ENCODE data around the gene UCN2. TPM values are rescaled to one million over a fixed set of nuclear protein-coding genes. Genes with fewer than 3 reads are reported as not detected.

Gene UCN2
- total RNA-seq, 4 donors from 2014 or later: not detected

DNA sequence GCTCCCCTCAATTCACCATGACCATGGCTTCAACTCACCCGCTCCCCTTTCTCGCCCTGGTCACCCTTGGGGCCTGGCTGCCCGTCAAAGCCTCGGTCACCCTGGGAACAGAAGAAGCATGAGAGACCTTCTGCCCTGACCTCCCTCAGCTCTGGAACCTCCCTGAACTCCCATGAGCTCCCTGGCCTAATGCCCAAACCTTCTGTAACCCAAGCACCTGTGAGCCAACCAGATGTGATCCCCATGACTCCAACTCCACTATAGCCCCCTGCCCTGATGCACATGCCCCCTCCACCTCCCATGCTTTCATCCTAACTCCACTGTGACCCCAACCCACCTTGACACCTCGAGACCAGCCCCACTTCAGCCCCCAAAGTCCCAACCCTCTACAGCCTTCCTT lies 3.5 kb upstream of the UCN2 start:
- H3K27me3 ChIP-seq: no peaks in the 10 kb centered on the region
- intact Hi-C loops (cut with DNase I; ENCODE audit: low total_unique reads): no loop called here
- in situ Hi-C loops (cut with MboI; ENCODE audit: low pct_ligation_motif_present in 1 of 4, low pct_unique_long_range_greater_than_20kb in 1 of 4, low sequenced_read_pairs in 3 of 4): no loop called here

GRCh38 chr3:48566401-48566760 lies 2.8 kb upstream of the UCN2 start:
- peaks cover 0 to under 1% (median under 1%) of the 10 kb centered on the region in 4 donors for H3K4me1 ChIP-seq
- intact Hi-C loops (cut with DNase I; ENCODE audit: low total_unique reads) (no loop called here), in situ Hi-C loops (cut with MboI; ENCODE audit: low pct_ligation_motif_present in 1 of 4, low pct_unique_long_range_greater_than_20kb in 1 of 4, low sequenced_read_pairs in 3 of 4) (no loop called here)
- no peak overlapping the region for H3K27ac ChIP-seq
- H3K9me3 ChIP-seq: no peaks in the 10 kb centered on the region
- no peaks in the 10 kb centered on the region for H3K36me3 ChIP-seq
- H3K4me3 ChIP-seq: no peak overlapping the region
- no peak for DNase-seq
- TF ChIP-seq CTCF (IDR thresholded peaks at IDR 0.05) (no peak), POLR2A (IDR thresholded peaks at IDR 0.05) (no peak)
- WGBS, 2 donors (ENCODE audit: low coverage in 1 of 2): 95% methylated on average over 9 of the region's 9 CpGs; no CpG with 5 or more reads in 1 of the 2 donors
- H3K27me3 ChIP-seq: no peaks in the 10 kb centered on the region

More for the DNA sequence above, 3.5 kb upstream of the UCN2 start:
- DNase-seq: no peak
- no peak for TF ChIP-seq POLR2AphosphoS5 (IDR thresholded peaks at IDR 0.05)
- Histone ChIP-seq H3K36me3 (no peaks in the 10 kb centered on the region), H3K4me3 (no peak overlapping the region), H3K27ac (no peak overlapping the region), H3K4me1 (no peaks in the 10 kb centered on the region), H3K9me3 (no peaks in the 10 kb centered on the region)
- WGBS, 2 donors (ENCODE audit: low coverage in 1 of 2): 80 to 84% methylated on average over 1 to 5 of the region's 5 CpGs

DNA sequence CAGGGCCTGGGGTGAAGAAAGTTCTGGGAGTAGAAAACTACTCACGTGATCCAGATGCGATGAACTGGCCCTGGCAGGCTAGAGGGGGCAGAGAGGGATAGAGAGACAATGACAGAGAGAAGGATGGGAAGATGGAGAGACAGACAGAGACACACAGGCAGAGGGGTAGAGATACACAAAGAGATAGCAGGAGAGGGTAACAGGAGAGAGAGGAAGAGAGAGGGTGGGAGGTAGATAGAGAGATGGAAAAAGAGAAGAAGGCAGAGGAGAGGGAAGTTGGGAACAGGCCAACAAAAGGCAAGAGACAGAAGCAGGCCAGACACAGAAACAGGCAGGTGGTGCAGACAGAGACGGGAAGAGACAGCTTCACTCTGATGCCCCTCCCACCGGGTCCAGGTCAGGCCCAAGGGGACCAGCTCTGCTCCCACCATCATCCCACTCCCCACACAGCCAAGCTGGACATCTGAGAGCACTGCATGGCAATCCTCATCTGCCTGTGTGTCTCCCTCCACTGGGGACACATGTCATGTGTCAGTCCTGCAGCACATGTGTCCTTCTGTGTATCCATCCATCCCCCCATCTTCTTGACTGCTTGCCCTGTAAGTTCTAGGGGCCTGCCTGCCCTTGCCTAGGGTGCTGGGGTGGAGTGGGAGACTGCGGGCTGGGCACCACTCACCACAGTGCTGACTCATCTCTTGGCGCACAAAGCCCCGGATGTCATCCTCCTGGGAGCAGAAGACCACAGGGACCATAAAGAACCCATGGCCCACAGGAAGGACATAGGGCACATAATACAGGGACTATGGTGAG lies 2.2 kb upstream of the UCN2 start:
- DNase-seq: no peak
- Histone ChIP-seq H3K36me3 (no peaks in the 10 kb centered on the region), H3K9me3 (no peaks in the 10 kb centered on the region), H3K27ac (no peak overlapping the region), H3K4me1 (peaks cover 0 to 6% (median 5%) of the 10 kb centered on the region in 4 donors), H3K27me3 (no peaks in the 10 kb centered on the region), H3K4me3 (no peak overlapping the region)
- no peak for TF ChIP-seq CTCF (IDR thresholded peaks at IDR 0.05)
- no peak for TF ChIP-seq EP300 (IDR thresholded peaks at IDR 0.05; ENCODE audit: low read depth)
- TF ChIP-seq POLR2AphosphoS5 (IDR thresholded peaks at IDR 0.05): no peak
- no peak for TF ChIP-seq POLR2A (IDR thresholded peaks at IDR 0.05)
- intact Hi-C loops (cut with DNase I; ENCODE audit: low total_unique reads): no loop called here
- WGBS, 2 donors (ENCODE audit: low coverage in 1 of 2): 58 to 73% methylated on average over 2 to 7 of the region's 7 CpGs
- in situ Hi-C loops (cut with MboI; ENCODE audit: low pct_ligation_motif_present in 1 of 4, low pct_unique_long_range_greater_than_20kb in 1 of 4, low sequenced_read_pairs in 3 of 4): no loop called here

DNA sequence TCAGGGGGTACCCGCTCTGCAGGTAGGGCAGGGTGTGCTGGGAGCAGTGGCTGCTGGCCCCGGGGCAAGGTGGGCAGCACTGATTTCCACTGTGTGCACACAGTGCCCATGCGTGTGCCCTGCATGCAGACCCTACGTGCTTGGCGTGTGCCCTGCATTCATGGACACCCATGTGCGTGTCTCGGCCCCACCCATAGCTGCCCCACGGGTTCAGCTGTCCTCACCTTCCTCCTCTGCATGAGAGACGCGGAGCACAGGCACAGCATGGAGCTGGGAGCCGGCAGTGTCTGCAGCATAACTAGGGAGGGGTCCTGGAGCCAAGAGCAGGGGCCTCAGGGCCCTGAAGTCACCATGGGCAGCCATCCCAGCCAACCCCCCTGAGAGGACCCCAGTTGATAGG lies 1.6 kb upstream of the UCN2 start:
- Histone ChIP-seq H3K9me3 (no peaks in the 10 kb centered on the region), H3K27ac (no peak overlapping the region), H3K27me3 (no peaks in the 10 kb centered on the region), H3K4me3 (no peak overlapping the region), H3K36me3 (no peaks in the 10 kb centered on the region), H3K4me1 (peaks cover 4 to 13% (median 11%) of the 10 kb centered on the region in 4 donors)
- DNase-seq: no peak
- in situ Hi-C loops (cut with MboI; ENCODE audit: low pct_ligation_motif_present in 1 of 4, low pct_unique_long_range_greater_than_20kb in 1 of 4, low sequenced_read_pairs in 3 of 4): no loop called here
- TF ChIP-seq EP300 (IDR thresholded peaks at IDR 0.05; ENCODE audit: low read depth): no peak
- TF ChIP-seq POLR2AphosphoS5 (IDR thresholded peaks at IDR 0.05): no peak
- no peak for TF ChIP-seq POLR2A (IDR thresholded peaks at IDR 0.05)
- TF ChIP-seq CTCF (IDR thresholded peaks at IDR 0.05): no peak
- WGBS, 2 donors (ENCODE audit: low coverage in 1 of 2): 79% methylated on average over 6 of the region's 11 CpGs; no CpG with 5 or more reads in 1 of the 2 donors
- intact Hi-C loops (cut with DNase I; ENCODE audit: low total_unique reads): no loop called here

All from transverse colon (tissue), 4 donors.